H1 (cell line): ENCODE results near the gene KLHL29.

ENCODE experiments used
- CBX5 ChIP-seq: fragments of 300-800, 300-1000 bp; sonication (generic); IDR thresholded peaks from 2 replicates; pipeline ENCODE4 v1.7.1; 2016; ENCODE audit warnings: antibody characterized with exemption, low read length, low read depth
- CTCF ChIP-seq, 3 experiments: IDR thresholded peaks; 1 replicate in 2 of 3; 2 replicates in 1 of 3; pipeline versions ENCODE4 v1.5.1 to v1.6.1; 2011; ENCODE audit warnings: low read length in 3 of 3, mild to moderate bottlenecking in 3 of 3, inconsistent platforms in 2 of 3, low read depth in 1 of 3, moderate library complexity in 1 of 3; ENCODE audit not compliant: insufficient read depth in 1 of 3; ENCODE audit errors: control extremely low read depth in 1 of 3
- JUND ChIP-seq: IDR thresholded peaks from 2 replicates; pipeline ENCODE4 v1.6.1; 2011; ENCODE audit warnings: mild to moderate bottlenecking, improper control_type of control experiment, low read length
- KDM4A ChIP-seq: IDR thresholded peaks from one replicate; pipeline ENCODE4 v1.7.1; 2012; ENCODE audit warnings: low read depth, mild to moderate bottlenecking, moderate library complexity, low read length, inconsistent platforms; ENCODE audit not compliant: severe bottlenecking
- NRF1 ChIP-seq: IDR thresholded peaks from 2 replicates; pipeline ENCODE4 v1.6.1; 2011; ENCODE audit warnings: mild to moderate bottlenecking, low read depth, low read length, improper control_type of control experiment
- POLR2A ChIP-seq, 2 experiments: IDR thresholded peaks; 1 replicate in 1 of 2; 2 replicates in 1 of 2; pipeline ENCODE4 v1.6.1; 2011; ENCODE audit warnings: low read depth in 2 of 2, low read length in 2 of 2, mild to moderate bottlenecking in 2 of 2; ENCODE audit errors: control extremely low read depth in 1 of 2
- RAD21 ChIP-seq, 2 experiments: IDR thresholded peaks in 1 of 2; conservative IDR thresholded peaks in 1 of 2; 2 replicates each; pipeline ENCODE4 v1.6.1; 2011; ENCODE audit warnings: low read depth in 2 of 2, low read length in 2 of 2, improper control_type of control experiment in 1 of 2, inconsistent platforms in 1 of 2, mild to moderate bottlenecking in 1 of 2, moderate library complexity in 1 of 2
- SIX5 ChIP-seq: IDR thresholded peaks from 2 replicates; pipeline ENCODE4 v1.6.1; 2011; ENCODE audit warnings: mild to moderate bottlenecking, low read depth, low read length
- SRF ChIP-seq: IDR thresholded peaks from 2 replicates; pipeline ENCODE4 v1.6.1; 2011; ENCODE audit warnings: mild to moderate bottlenecking, low read depth, low read length, moderate library complexity

GRCh38 chr2:23579674-23580073 is 194.7 kb downstream of the KLHL29 start:
- TF ChIP-seq SIX5 = no peak
- TF ChIP-seq POLR2A (IDR thresholded peaks at IDR 0.05; ENCODE audit: control extremely low read depth in 1 of 2, low read depth in 2 of 2, low read length in 2 of 2) = no peak
- no peak for TF ChIP-seq KDM4A
- no peak for TF ChIP-seq NRF1
- TF ChIP-seq RAD21 (IDR thresholded peaks at IDR 0.05 in 1 of 2, conservative IDR thresholded peaks at IDR 0.05 in 1 of 2; ENCODE audit: low read depth in 2 of 2, low read length in 2 of 2) = no peak
- TF ChIP-seq JUND = no peak
- TF ChIP-seq CBX5 = no peak
- no peak for TF ChIP-seq SRF
- no peak for TF ChIP-seq CTCF (IDR thresholded peaks at IDR 0.05; ENCODE audit: control extremely low read depth in 1 of 3, insufficient read depth in 1 of 3, low read depth in 1 of 3, low read length in 3 of 3)
